Caco-2 (cell line): Measurements from ENCODE around the gene NUP98. TPM values are rescaled to one million over a fixed set of nuclear protein-coding genes. Genes with fewer than 3 reads are reported as not detected.
A peak's percentile ranks its signal among the peaks of the same experiment; 100 is the strongest.

Experiments
- BruUV-seq: library from RNA; stranded (reverse); fragments of 400-500 nt; replicated peaks from 2 replicates; lab custom pipeline; 2021; lab: Mats Ljungman, UMichigan
- CTCF ChIA-PET: fragments of 300-600 bp; sonication (Branson Sonifier 250); formaldehyde crosslinking; loops from one replicate; lab custom pipeline; 2022; ENCODE audit warnings: antibody characterized with exemption; lab: Charles Lee
- POLR2A ChIA-PET: fragments of 300-600 bp; sonication (Branson Sonifier 250); formaldehyde crosslinking; loops from one replicate; lab custom pipeline; 2022; ENCODE audit warnings: antibody characterized with exemption; lab: Charles Lee
- DNase-seq, 2 experiments: peaks; one replicate each; pipeline versions ENCODE4 v3.0.0 to v3.0.0-alpha.2; 2020 to 2022
- H3K27me3 ChIP-seq: replicated peaks from 2 replicates; pipeline ENCODE4 v1.6.0; 2011; ENCODE audit warnings: low read length; ENCODE audit not compliant: control insufficient read depth, insufficient read depth
- H3K36me3 ChIP-seq: 2 replicates; pipeline ENCODE4 v1.5.1; 2011; ENCODE audit warnings: low read length; ENCODE audit not compliant: control insufficient read depth, insufficient read depth
- H3K4me1 ChIP-seq: fragments of 250-450 bp; sonication (Bioruptor Pico); 2 replicates; pipeline ENCODE4 v1.5.1; 2020; ENCODE audit warnings: mild to moderate bottlenecking
- H3K4me3 ChIP-seq: 2 replicates; pipeline ENCODE4 v1.5.1; 2011; ENCODE audit warnings: low read depth, mild to moderate bottlenecking, control low read depth, low read length
- H3K9me3 ChIP-seq: fragments of 250-450 bp; sonication (Bioruptor Pico); 2 replicates; pipeline ENCODE4 v1.5.1; 2020; ENCODE audit warnings: mild to moderate bottlenecking, moderate library complexity
- H3K27ac Mint-ChIP-seq: one replicate; pipeline ENCODE4 v1.8.0; 2022; ENCODE audit warnings: mixed read lengths; ENCODE audit not compliant: unreplicated experiment
- H3K27me3 Mint-ChIP-seq: one replicate; pipeline ENCODE4 v1.8.0; 2022; ENCODE audit warnings: mixed read lengths; ENCODE audit not compliant: insufficient read depth, unreplicated experiment
- H3K36me3 Mint-ChIP-seq: one replicate; pipeline ENCODE4 v1.8.0; 2022; ENCODE audit warnings: mild to moderate bottlenecking, mixed read lengths; ENCODE audit not compliant: insufficient read depth, unreplicated experiment
- H3K4me1 Mint-ChIP-seq: one replicate; pipeline ENCODE4 v1.8.0; 2022; ENCODE audit warnings: low read depth, mixed read lengths; ENCODE audit not compliant: unreplicated experiment
- H3K4me3 Mint-ChIP-seq: one replicate; pipeline ENCODE4 v1.8.0; 2022; ENCODE audit warnings: mild to moderate bottlenecking, moderate library complexity, mixed read lengths; ENCODE audit not compliant: unreplicated experiment
- H3K9me3 Mint-ChIP-seq: one replicate; pipeline ENCODE4 v1.8.0; 2022; ENCODE audit warnings: mixed read lengths; ENCODE audit not compliant: unreplicated experiment
- intact Hi-C: fragments of 100-400 bp; cut with micrococcal nuclease; formaldehyde crosslinking; loops from one replicate; pipeline ENCODE4 v1.10.0; 2022; ENCODE audit not compliant: unreplicated experiment
- total RNA-seq: library from RNA; stranded (reverse); gene quantifications from 2 replicates; pipeline ENCODE4 v1.2.3, GENCODE V29; 2022
- TF ChIP-seq, protein P1 (sequence below), 2 experiments: fragments of 200-600 bp in 1 of 2; IDR thresholded peaks; 1 replicate in 1 of 2; 2 replicates in 1 of 2; pipeline versions ENCODE4 v1.5.1 to v1.8.0; 2011 to 2022; ENCODE audit warnings: antibody characterized with exemption in 1 of 2, control low read depth in 1 of 2, inconsistent platforms in 1 of 2, low read depth in 1 of 2, low read length in 1 of 2, mild to moderate bottlenecking in 1 of 2, moderate library complexity in 1 of 2; ENCODE audit not compliant: insufficient read depth in 1 of 2, severe bottlenecking in 1 of 2, unreplicated experiment in 1 of 2

The NUP98 gene
- total RNA-seq, 1 experiment from 2014 or later: 146 TPM

GRCh38 chr11:3712274-3712673 is 85.1 kb downstream of the NUP98 start:
- Mint-ChIP-seq H3K27me3 (no peaks in the 10 kb centered on the region), H3K9me3 (no peaks in the 10 kb centered on the region), H3K36me3 (peaks cover 87% of the 10 kb centered on the region), H3K4me3 (peak overlapping the region; percentile 55), H3K4me1 (peaks cover 51% of the 10 kb centered on the region), H3K27ac (peak overlapping the region; percentile 89)
- CTCF ChIA-PET: no interaction called here
- POLR2A ChIA-PET: interaction anchor here (0.6 kb wide), 2 partner anchors 86 to 1122 kb away, joined by 3 read pairs; partner anchors contain the start of gene NUP98
- no peak overlapping the region for H3K4me3 ChIP-seq
- H3K36me3 ChIP-seq: peaks cover 5% of the 10 kb centered on the region
- TF ChIP-seq, protein P1, sequence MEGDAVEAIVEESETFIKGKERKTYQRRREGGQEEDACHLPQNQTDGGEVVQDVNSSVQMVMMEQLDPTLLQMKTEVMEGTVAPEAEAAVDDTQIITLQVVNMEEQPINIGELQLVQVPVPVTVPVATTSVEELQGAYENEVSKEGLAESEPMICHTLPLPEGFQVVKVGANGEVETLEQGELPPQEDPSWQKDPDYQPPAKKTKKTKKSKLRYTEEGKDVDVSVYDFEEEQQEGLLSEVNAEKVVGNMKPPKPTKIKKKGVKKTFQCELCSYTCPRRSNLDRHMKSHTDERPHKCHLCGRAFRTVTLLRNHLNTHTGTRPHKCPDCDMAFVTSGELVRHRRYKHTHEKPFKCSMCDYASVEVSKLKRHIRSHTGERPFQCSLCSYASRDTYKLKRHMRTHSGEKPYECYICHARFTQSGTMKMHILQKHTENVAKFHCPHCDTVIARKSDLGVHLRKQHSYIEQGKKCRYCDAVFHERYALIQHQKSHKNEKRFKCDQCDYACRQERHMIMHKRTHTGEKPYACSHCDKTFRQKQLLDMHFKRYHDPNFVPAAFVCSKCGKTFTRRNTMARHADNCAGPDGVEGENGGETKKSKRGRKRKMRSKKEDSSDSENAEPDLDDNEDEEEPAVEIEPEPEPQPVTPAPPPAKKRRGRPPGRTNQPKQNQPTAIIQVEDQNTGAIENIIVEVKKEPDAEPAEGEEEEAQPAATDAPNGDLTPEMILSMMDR (IDR thresholded peaks at IDR 0.05; ENCODE audit: insufficient read depth in 1 of 2, low read depth in 1 of 2, low read length in 1 of 2, severe bottlenecking in 1 of 2, unreplicated experiment in 1 of 2): no peak
- intact Hi-C loops: loop anchor here (5.0 kb wide), 1 partner anchor 95 kb away; the partner anchor contains the start of gene PGAP2
- no TSS peak for BruUV-seq
- H3K27me3 ChIP-seq: no peaks in the 10 kb centered on the region
- H3K9me3 ChIP-seq: no peaks in the 10 kb centered on the region
- DNase-seq: peak; percentile 78 to 83
- peaks cover 55% of the 10 kb centered on the region for H3K4me1 ChIP-seq

DNA sequence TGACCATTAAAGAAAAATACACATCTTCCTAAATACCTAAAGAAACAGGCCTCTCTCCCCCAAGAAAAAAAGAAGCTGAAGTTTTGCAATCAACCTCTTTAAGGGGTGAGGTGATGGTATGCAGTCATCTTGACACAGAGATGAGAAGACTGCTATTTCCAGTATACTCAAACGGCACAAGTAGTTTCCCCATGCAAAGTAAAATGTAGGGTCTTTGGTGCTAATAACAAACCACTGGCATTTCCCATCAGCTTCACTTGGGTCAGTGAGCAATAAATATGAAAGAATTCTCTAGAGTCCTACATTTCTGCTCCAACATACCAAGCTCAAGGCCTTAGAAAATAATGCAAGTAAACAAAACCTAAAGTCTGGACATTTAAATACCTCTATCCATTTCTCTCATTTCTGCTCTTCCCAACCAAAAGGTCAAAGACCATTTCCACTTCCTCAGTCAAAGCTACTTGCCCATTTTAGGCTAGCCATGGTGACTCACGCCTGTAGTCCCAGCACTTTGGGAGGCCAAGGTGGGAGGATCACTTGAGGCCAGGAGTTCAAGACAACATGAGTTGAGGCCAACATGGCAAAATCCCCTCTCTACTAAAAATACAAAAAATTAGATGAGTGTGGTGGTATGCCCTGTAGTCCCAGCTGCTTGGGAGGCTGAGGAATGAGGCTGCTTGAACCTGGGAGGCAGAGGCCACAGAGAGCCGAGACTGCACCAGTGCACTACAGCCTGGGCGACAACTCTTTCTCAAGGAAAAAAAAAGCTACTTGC is 86.7 kb downstream of the NUP98 start:
- no peak for DNase-seq
- ChIA-PET CTCF (interaction anchor here (0.5 kb wide), 1 partner anchor 63 kb away, joined by 3 read pairs; no protein-coding TSS in a partner anchor), POLR2A (no interaction called here)
- no peak overlapping the region for H3K4me3 Mint-ChIP-seq
- peak overlapping the region; percentile 65 for H3K27ac Mint-ChIP-seq
- H3K4me1 ChIP-seq: peaks cover 62% of the 10 kb centered on the region
- no peaks in the 10 kb centered on the region for H3K9me3 Mint-ChIP-seq
- H3K4me1 Mint-ChIP-seq: peaks cover 51% of the 10 kb centered on the region
- intact Hi-C loops: loop anchor here (5.0 kb wide), 1 partner anchor 97 kb away; the partner anchor contains the start of gene PGAP2
- no peak overlapping the region for H3K4me3 ChIP-seq
- peaks cover 87% of the 10 kb centered on the region for H3K36me3 Mint-ChIP-seq
- H3K36me3 ChIP-seq: peaks cover 5% of the 10 kb centered on the region
- no TSS peak for BruUV-seq
- H3K27me3 Mint-ChIP-seq: no peaks in the 10 kb centered on the region
- no peaks in the 10 kb centered on the region for H3K9me3 ChIP-seq
- no peaks in the 10 kb centered on the region for H3K27me3 ChIP-seq
- TF ChIP-seq, protein P1 (IDR thresholded peaks at IDR 0.05; ENCODE audit: insufficient read depth in 1 of 2, low read depth in 1 of 2, low read length in 1 of 2, severe bottlenecking in 1 of 2, unreplicated experiment in 1 of 2): no peak

DNA sequence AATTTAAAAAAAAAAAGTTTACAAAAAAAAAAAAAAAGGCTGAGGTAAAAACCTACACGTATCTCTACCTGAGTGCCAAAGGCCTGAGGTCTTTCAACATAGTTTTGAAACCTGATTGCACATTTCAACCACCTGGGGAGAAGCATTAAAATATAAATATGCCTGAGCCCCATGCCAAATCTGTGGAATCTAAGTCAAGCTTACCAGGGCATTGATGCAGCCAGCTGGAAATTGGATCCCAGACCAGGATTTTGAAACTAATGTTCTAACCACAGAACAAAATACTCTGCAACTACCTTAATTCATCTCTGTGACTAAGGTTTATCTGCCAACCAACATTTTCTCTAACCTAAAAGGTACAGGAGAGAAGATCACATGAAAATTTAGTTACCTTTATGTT is 87.4 kb downstream of the NUP98 start:
- Mint-ChIP-seq H3K27me3 (no peaks in the 10 kb centered on the region), H3K9me3 (no peaks in the 10 kb centered on the region), H3K27ac (no peak overlapping the region), H3K36me3 (peaks cover 87% of the 10 kb centered on the region), H3K4me3 (no peak overlapping the region), H3K4me1 (peaks cover 50% of the 10 kb centered on the region)
- Histone ChIP-seq H3K36me3 (peaks cover 3% of the 10 kb centered on the region; the same call in 1 of the 2 replicates), H3K27me3 (no peaks in the 10 kb centered on the region), H3K9me3 (no peaks in the 10 kb centered on the region), H3K4me1 (peaks cover 62% of the 10 kb centered on the region), H3K4me3 (no peak overlapping the region)
- BruUV-seq: no TSS peak
- TF ChIP-seq, protein P1 (IDR thresholded peaks at IDR 0.05; ENCODE audit: insufficient read depth in 1 of 2, low read depth in 1 of 2, low read length in 1 of 2, severe bottlenecking in 1 of 2, unreplicated experiment in 1 of 2): no peak
- POLR2A ChIA-PET: no interaction called here
- intact Hi-C loops: loop anchor here (5.0 kb wide), 1 partner anchor 97 kb away; the partner anchor contains the start of gene PGAP2
- no peak for DNase-seq
- CTCF ChIA-PET: no interaction called here
